Measurements from ENCODE around the gene CEP112.

DNA sequence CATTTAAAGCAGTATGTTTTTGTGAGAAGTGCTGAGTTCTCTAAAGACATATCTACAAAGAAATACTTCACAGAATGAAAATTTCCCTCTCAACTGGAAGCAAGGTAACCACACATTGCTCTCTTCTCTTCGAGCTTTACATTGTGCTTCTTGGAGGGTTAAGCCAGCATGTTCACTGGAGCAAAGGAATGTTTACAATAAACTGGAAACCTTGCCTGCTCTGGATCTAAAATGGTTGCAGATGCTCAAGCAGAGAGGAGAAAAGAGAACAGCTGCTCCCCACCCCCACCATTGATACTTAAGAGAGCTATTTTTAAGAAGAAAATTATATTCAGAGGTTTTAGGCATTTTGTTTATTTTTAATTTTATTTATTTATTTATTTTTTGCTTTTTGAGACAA, 213.1 kb downstream of the CEP112 start:
- TF ChIP-seq POLR2AphosphoS5 (IDR thresholded peaks at IDR 0.05) = no peak
- TF ChIP-seq POLR2A (IDR thresholded peaks at IDR 0.05) = no peak
- TF ChIP-seq, protein P1, sequence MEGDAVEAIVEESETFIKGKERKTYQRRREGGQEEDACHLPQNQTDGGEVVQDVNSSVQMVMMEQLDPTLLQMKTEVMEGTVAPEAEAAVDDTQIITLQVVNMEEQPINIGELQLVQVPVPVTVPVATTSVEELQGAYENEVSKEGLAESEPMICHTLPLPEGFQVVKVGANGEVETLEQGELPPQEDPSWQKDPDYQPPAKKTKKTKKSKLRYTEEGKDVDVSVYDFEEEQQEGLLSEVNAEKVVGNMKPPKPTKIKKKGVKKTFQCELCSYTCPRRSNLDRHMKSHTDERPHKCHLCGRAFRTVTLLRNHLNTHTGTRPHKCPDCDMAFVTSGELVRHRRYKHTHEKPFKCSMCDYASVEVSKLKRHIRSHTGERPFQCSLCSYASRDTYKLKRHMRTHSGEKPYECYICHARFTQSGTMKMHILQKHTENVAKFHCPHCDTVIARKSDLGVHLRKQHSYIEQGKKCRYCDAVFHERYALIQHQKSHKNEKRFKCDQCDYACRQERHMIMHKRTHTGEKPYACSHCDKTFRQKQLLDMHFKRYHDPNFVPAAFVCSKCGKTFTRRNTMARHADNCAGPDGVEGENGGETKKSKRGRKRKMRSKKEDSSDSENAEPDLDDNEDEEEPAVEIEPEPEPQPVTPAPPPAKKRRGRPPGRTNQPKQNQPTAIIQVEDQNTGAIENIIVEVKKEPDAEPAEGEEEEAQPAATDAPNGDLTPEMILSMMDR (IDR thresholded peaks at IDR 0.05) = no peak
- no peak for TF ChIP-seq EP300 (IDR thresholded peaks at IDR 0.05)
